Psoas muscle (tissue), 8 donors: Measurements from ENCODE around the gene PSEN1. TPM values are rescaled to one million over a fixed set of nuclear protein-coding genes. Genes with fewer than 3 reads are reported as not detected.

Source experiments
- ATAC-seq, 4 donors: fragments of 200-7000 bp; cut with Tn5 transposase; one replicate each; pipeline ENCODE4 v1.9.1; 2020; ENCODE audit warnings: moderate library complexity in 3 of 4, mild to moderate bottlenecking in 2 of 4
- DNase-seq, 2 donors: peaks; one replicate each; pipeline ENCODE4 v3.0.0-alpha.2; 2020
- H3K27ac ChIP-seq: fragments of 200-600 bp; one replicate; pipeline ENCODE4 v1.8.0; 2022
- H3K27me3 ChIP-seq, 3 donors: fragments of 200-600 bp in 1 of 3; one replicate each; pipeline versions ENCODE4 v1.6.1 to v1.8.0; 2013 to 2022; ENCODE audit warnings: low read length in 2 of 3, mild to moderate bottlenecking in 2 of 3, moderate library complexity in 1 of 3; ENCODE audit not compliant: insufficient read depth in 3 of 3
- H3K36me3 ChIP-seq, 2 donors: fragments of 200-600 bp in 1 of 2; one replicate each; pipeline versions ENCODE4 v1.6.1 to v1.8.0; 2013 to 2022; ENCODE audit warnings: low read depth in 1 of 2, mild to moderate bottlenecking in 1 of 2, moderate library complexity in 1 of 2; ENCODE audit not compliant: insufficient read depth in 1 of 2
- H3K4me1 ChIP-seq: fragments of 200-600 bp; one replicate; pipeline ENCODE4 v1.8.0; 2022
- H3K4me3 ChIP-seq: fragments of 200-600 bp; one replicate; pipeline ENCODE4 v1.8.0; 2022; ENCODE audit warnings: mild to moderate bottlenecking
- H3K9me3 ChIP-seq: fragments of 200-600 bp; one replicate; pipeline ENCODE4 v1.8.0; 2022
- CTCF ChIP-seq: fragments of 200-600 bp; IDR thresholded peaks from one replicate; pipeline ENCODE4 v1.8.0; 2022; ENCODE audit warnings: antibody characterized with exemption
- WGBS, 3 donors: extraction: QIAGEN DNeasy Blood & Tissue Kit; methylation state at CpG; one replicate each; pipeline versions ENCODE4 v1.1.6 to v1.1.7; 2013; 5-methylcytosine and 5-hydroxymethylcytosine counted together
- intact Hi-C, 2 donors: fragments of 100-400 bp; cut with DNase I; formaldehyde crosslinking; loops; one replicate each; pipeline versions ENCODE4 v1.11.0 to v1.14.2; 2022
- polyA plus RNA-seq, 3 donors: library from polyadenylated mRNA; stranded (reverse); fragments of 200-250 nt; gene quantifications; one replicate each; pipeline ENCODE4 v1.2.3, GENCODE V29; 2013
- total RNA-seq, 4 donors: library from RNA; stranded (reverse); fragmentation: NEBNext Ultra II Directional in 2 of 4; extraction: Animal tissue kit (Norgen Biotek cat#: 25700) in 2 of 4; gene quantifications; one replicate each; pipeline versions ENCODE4 v1.2.1 to v1.2.4, GENCODE V29; 2021 to 2023
- donor health status: healthy with polysubstance abuse.
- donor health status: DM: no; HTN: no; CAD: no; lungs with moderate emphysema.
- donor health status: Bipolar disorder and iron deficiency.
- donor health status: healthy.
- donor health status: DM: yes; HTN: yes; CAD: no.
- donor health status: DM: no; HTN: no; CAD: no.
- donor health status: DM: no; HTN: no; CAD: no.
- donor health status: DM: yes; HTN: yes; CAD: no.

PSEN1 gene
- total and polyA plus RNA-seq, 7 donors: 14.2 to 32.5 (median 19.1) TPM

DNA sequence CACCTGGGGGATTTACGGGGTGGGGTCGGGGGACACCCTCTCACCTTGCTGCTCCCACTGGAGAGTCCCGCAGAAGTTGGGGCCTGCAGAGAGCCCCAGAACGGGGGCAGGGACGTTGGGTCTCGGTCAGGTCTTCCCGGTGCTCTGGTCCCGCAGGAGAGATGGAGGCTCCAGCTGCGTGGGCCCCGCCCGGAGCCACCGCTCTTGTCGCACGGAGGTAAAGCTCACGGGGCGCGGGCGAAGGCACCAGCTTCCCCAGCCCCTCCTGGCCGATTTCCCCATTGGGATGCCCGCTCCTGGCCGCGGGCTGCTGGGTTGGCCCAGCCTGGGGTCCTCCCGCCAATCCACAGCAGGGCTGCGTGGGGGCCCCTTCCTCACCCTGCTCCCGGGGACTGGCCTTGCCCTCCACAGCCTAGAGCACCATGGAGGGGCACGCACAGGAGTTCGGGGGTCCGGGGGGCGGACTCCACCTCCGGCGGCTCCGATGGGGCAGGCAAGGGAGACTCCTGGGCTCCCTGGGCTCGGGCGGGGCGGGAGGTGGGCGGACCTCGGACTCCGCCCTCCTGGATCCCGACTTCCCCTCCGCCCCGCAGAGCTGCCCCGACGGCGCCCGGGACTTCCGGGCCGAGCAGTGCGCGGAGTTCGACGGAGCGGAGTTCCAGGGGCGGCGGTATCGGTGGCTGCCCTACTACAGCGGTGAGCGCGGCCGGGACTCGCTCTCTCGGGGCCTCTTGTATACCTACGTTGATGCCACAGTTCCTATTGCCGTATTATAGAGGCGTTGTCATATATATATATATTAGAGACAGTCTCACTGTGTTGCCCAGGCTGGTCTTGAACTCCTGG, 109.4 kb downstream of the PSEN1 start:
- WGBS, 3 donors: 10 to 12% (median 11%) methylated on average over 46 to 64 of the region's 64 CpGs
- Histone ChIP-seq H3K9me3 (no peaks in the 10 kb centered on the region), H3K27me3 (peaks cover 0 to 48% (median 21%) of the 10 kb centered on the region in 3 donors), H3K36me3 (no peaks in the 10 kb centered on the region), H3K4me3 (peak overlapping the region; percentile 59), H3K27ac (no peak overlapping the region), H3K4me1 (no peaks in the 10 kb centered on the region)
- DNase-seq: peak; percentile 67 to 71
- peak; percentile 42 to 65 (median 64) for ATAC-seq
- no peak for TF ChIP-seq CTCF
- intact Hi-C loops: no loop called here

DNA sequence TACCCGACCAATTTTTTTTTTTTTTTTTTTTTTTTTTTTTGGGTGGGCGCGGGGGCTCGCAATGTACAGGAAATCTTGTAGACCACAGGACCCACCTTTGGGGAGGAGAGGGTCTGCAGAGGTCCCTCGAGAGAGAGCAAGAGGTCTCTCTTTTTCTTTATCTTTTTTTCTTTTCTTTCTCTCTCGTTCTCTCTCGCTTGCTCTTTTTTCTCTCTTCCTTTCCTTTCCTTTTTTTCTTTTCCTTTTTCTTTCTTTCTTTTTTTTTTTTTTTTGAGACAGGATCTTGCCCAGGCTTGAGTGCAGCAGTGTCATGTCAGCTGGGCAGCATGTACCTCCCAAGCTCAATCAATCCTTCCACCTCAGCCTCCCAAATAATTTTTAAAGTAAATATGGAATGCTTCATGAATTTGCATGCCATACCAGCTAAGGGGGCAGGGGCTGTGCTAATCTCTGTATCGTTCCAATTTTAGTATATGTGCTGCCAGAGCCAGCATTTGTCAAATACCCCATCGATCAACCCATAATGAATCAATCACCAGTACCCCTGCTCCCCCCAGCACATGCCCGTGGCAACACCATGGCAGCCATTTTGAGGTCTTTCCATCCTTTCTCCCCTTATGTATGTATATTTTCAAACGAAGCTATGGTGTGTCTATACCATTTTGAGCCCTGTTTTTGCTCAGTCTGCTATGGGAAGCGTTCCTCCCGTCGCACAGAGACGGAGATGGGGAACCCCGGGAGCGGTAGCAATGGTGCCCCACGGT, 110.3 kb downstream of the PSEN1 start:
- 64 to 74% (median 73%) methylated on average over 15 to 18 of the region's 18 CpGs for WGBS, 3 donors
- Histone ChIP-seq H3K4me3 (peak overlapping the region; percentile 59), H3K36me3 (no peaks in the 10 kb centered on the region), H3K4me1 (no peaks in the 10 kb centered on the region), H3K27me3 (peaks cover 0 to 43% (median 21%) of the 10 kb centered on the region in 3 donors), H3K27ac (no peak overlapping the region), H3K9me3 (no peaks in the 10 kb centered on the region)
- DNase-seq (peak in 1 of 2 donors; percentile 8), ATAC-seq (no peak)
- intact Hi-C loops: no loop called here
- TF ChIP-seq CTCF: no peak

DNA sequence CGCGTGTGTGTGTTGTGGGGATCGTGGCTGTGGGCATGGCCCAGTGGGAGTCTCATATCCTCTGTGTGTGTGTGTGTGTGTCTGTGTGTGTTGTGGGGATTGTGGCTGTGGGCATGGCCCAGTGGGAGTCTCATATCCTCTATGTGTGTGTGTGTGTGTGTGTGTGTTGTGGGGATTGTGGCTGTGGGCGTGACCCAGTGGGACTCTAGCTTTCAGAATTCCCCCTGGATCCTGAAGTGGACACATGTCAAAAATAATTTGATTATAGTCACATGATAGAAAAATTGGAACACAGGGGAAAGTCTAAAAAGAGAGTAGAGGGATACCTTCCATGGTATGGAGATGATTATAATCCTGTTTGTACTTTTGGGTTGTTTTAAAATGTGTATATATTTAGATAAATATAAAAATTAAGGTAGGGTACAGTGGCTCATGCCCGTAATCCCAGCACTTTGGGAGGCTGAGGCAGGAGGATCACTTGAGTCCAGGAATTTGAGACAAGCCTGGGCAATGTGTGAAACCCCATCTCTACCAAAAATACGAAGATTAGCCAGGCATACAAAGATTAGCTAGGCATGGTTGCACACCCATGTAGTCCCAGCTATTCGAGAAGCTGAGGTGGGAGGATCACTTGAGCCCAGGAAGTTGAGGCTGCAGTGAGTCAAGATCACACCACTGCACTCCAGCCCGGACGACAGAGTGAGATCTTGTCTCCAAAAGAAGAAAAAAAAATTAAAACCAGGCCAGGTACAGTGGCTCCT, 112.0 kb downstream of the PSEN1 start:
- H3K27ac ChIP-seq: no peak overlapping the region
- intact Hi-C loops: no loop called here
- H3K4me1 ChIP-seq: no peaks in the 10 kb centered on the region
- H3K36me3 ChIP-seq: no peaks in the 10 kb centered on the region
- no peaks in the 10 kb centered on the region for H3K9me3 ChIP-seq
- TF ChIP-seq CTCF: no peak
- peak in 1 of 2 donors; percentile 16 for DNase-seq
- peaks cover 0 to 36% (median 16%) of the 10 kb centered on the region in 3 donors for H3K27me3 ChIP-seq
- H3K4me3 ChIP-seq: no peak overlapping the region
- no peak for ATAC-seq
- WGBS, 3 donors: 50 to 67% (median 63%) methylated on average over 7 to 9 of the region's 9 CpGs

GRCh38 chr14:73249108-73249507, 112.8 kb downstream of the PSEN1 start:
- TF ChIP-seq CTCF: no peak
- no peaks in the 10 kb centered on the region for H3K36me3 ChIP-seq

More at GRCh38 chr14:73249108-73249507, 112.8 kb downstream of the PSEN1 start:
- DNase-seq: no peak
- H3K4me3 ChIP-seq: no peak overlapping the region
- no peak overlapping the region for H3K27ac ChIP-seq
- intact Hi-C loops: no loop called here
- H3K27me3 ChIP-seq: peaks cover 0 to 29% (median 15%) of the 10 kb centered on the region in 3 donors
- H3K9me3 ChIP-seq: no peaks in the 10 kb centered on the region
- ATAC-seq: no peak
- no peaks in the 10 kb centered on the region for H3K4me1 ChIP-seq
- WGBS, 3 donors: 90 to 100% (median 97%) methylated on average over 1 of the region's 1 CpG
